B cell (primary cell): ENCODE data around the gene RNF114. TPM values are rescaled to one million over a fixed set of nuclear protein-coding genes. Genes with fewer than 3 reads are reported as not detected.

Experiments used
- ATAC-seq: fragments of 200-7000 bp; cut with Tn5 transposase; one replicate; pipeline ENCODE4 v1.10.0; 2021; ENCODE audit warnings: low read depth, mild to moderate bottlenecking, moderate number of reproducible peaks, moderate library complexity
- CTCF ChIA-PET: fragments of 350-600 bp; sonication (Branson Sonifier 250); formaldehyde crosslinking; loops from one replicate; lab custom pipeline; 2021; ENCODE audit warnings: antibody characterized with exemption, inconsistent platforms; lab: Charles Lee
- POLR2A ChIA-PET: fragments of 350-600 bp; sonication (Branson Sonifier 250); formaldehyde crosslinking; loops from one replicate; lab custom pipeline; 2021; ENCODE audit warnings: antibody characterized with exemption; lab: Charles Lee
- DNase-seq: peaks from one replicate; pipeline ENCODE4 v3.0.0; 2013
- H2AFZ ChIP-seq: 2 replicates; pipeline ENCODE4 v1.6.1; 2012; ENCODE audit warnings: mild to moderate bottlenecking, low read depth, low read length; ENCODE audit not compliant: insufficient read depth, poor library complexity, severe bottlenecking
- H3K27ac ChIP-seq, 2 donors: 1 replicate in 1 of 2; 2 replicates in 1 of 2; pipeline ENCODE4 v1.5.1; 2012 to 2013; ENCODE audit warnings: low read length in 2 of 2, mild to moderate bottlenecking in 2 of 2, moderate library complexity in 1 of 2
- H3K27me3 ChIP-seq, 4 experiments: fragments of 200-600 bp in 1 of 4; sonication (generic) in 1 of 4; replicated peaks in 1 of 4; 1 replicate in 2 of 4; 2 replicates in 2 of 4; pipeline versions ENCODE4 v1.6.1 to v1.7.0; 2013 to 2016; ENCODE audit warnings: low read length in 3 of 4, mild to moderate bottlenecking in 2 of 4, mixed read lengths in 1 of 4, moderate library complexity in 1 of 4; ENCODE audit not compliant: insufficient read depth in 4 of 4, control insufficient read depth in 3 of 4; ENCODE audit errors: control extremely low read depth in 1 of 4
- H3K36me3 ChIP-seq, 2 experiments: replicated peaks in 1 of 2; 1 replicate in 1 of 2; 2 replicates in 1 of 2; pipeline versions ENCODE4 v1.6.1 to v1.7.1; 2013; ENCODE audit warnings: low read length in 1 of 2; ENCODE audit not compliant: insufficient read depth in 2 of 2, control insufficient read depth in 1 of 2; ENCODE audit errors: control extremely low read depth in 1 of 2, extremely low read depth in 1 of 2
- H3K4me1 ChIP-seq, 2 donors: fragments of 200-600 bp in 1 of 2; sonication (generic) in 1 of 2; 1 replicate in 1 of 2; 2 replicates in 1 of 2; pipeline versions ENCODE4 v1.5.1 to v1.6.1; 2013 to 2017; ENCODE audit warnings: low read length in 2 of 2; ENCODE audit not compliant: control insufficient read depth in 2 of 2, insufficient read depth in 2 of 2
- H3K4me2 ChIP-seq: replicated peaks from 2 replicates; pipeline ENCODE3; 2012; ENCODE audit warnings: mild to moderate bottlenecking, low read depth, low read length; ENCODE audit not compliant: poor library complexity, severe bottlenecking
- H3K4me3 ChIP-seq, 5 experiments: fragments of 200-600 bp in 1 of 5; sonication (generic) in 1 of 5; 1 replicate in 3 of 5; 2 replicates in 2 of 5; pipeline versions ENCODE4 v1.5.1 to v1.7.0; 2011 to 2016; ENCODE audit warnings: low read length in 4 of 5, mild to moderate bottlenecking in 4 of 5, low read depth in 2 of 5, control low read depth in 1 of 5, moderate library complexity in 1 of 5; ENCODE audit not compliant: insufficient read depth in 1 of 5; ENCODE audit errors: control extremely low read depth in 1 of 5, extremely low read depth in 1 of 5
- H3K79me2 ChIP-seq: fragments of 200-600 bp; sonication (generic); one replicate; pipeline ENCODE4 v1.6.0; 2016; ENCODE audit warnings: low read length; ENCODE audit not compliant: control insufficient read depth, insufficient read depth
- H3K9ac ChIP-seq: fragments of 200-600 bp; sonication (generic); 2 replicates; pipeline ENCODE4 v1.6.1; 2017; ENCODE audit warnings: mild to moderate bottlenecking, low read length, moderate library complexity
- H3K9me3 ChIP-seq, 3 donors: one replicate each; pipeline versions ENCODE4 v1.6.1 to v1.7.1; 2013; ENCODE audit warnings: low read length in 2 of 3; ENCODE audit not compliant: control insufficient read depth in 2 of 3, insufficient read depth in 1 of 3; ENCODE audit errors: control extremely low read depth in 1 of 3
- H4K20me1 ChIP-seq: 2 replicates; pipeline ENCODE4 v1.6.0; 2012; ENCODE audit warnings: mild to moderate bottlenecking, low read length; ENCODE audit not compliant: insufficient read depth, control insufficient read depth, poor library complexity, severe bottlenecking
- H3K27ac Mint-ChIP-seq: one replicate; pipeline ENCODE4 v1.8.0; 2021; ENCODE audit warnings: mixed read lengths
- H3K27me3 Mint-ChIP-seq: one replicate; pipeline ENCODE4 v1.8.0; 2021; ENCODE audit warnings: mixed read lengths
- H3K4me1 Mint-ChIP-seq: one replicate; pipeline ENCODE4 v1.8.0; 2021; ENCODE audit warnings: mixed read lengths
- H3K4me3 Mint-ChIP-seq: one replicate; pipeline ENCODE4 v1.8.0; 2021; ENCODE audit warnings: mixed read lengths
- H3K9me3 Mint-ChIP-seq: one replicate; pipeline ENCODE4 v1.8.0; 2022; ENCODE audit warnings: mixed read lengths; ENCODE audit not compliant: insufficient read depth
- CTCF ChIP-seq: fragments of 200-600 bp; IDR thresholded peaks from one replicate; pipeline ENCODE4 v1.8.0; 2022; ENCODE audit warnings: antibody characterized with exemption, mild to moderate bottlenecking
- EZH2 ChIP-seq: IDR thresholded peaks from 2 replicates; pipeline ENCODE4 v1.6.1; 2012; ENCODE audit warnings: borderline replicate concordance, low read depth, mild to moderate bottlenecking, moderate library complexity, low read length; ENCODE audit not compliant: insufficient read depth, poor library complexity, severe bottlenecking
- WGBS: methylation state at CpG from one replicate; pipeline ENCODE4 v1.1.5; 2013; ENCODE audit warnings: missing lambda C conversion rate; ENCODE audit not compliant: insufficient coverage; 5-methylcytosine and 5-hydroxymethylcytosine counted together
- intact Hi-C: fragments of 100-400 bp; cut with micrococcal nuclease; formaldehyde crosslinking; loops from one replicate; pipeline ENCODE4 v1.10.0; 2022
- polyA plus RNA-seq: library from polyadenylated mRNA; depleted of rRNA; stranded (reverse); fragments of >200 nt; gene quantifications from 2 replicates; pipeline ENCODE4 v1.2.3, GENCODE V29; 2012
- total RNA-seq, 2 donors: library from RNA; stranded (reverse); fragments of 120-200 nt in 1 of 2; gene quantifications; 1 replicate in 1 of 2; 2 replicates in 1 of 2; pipeline versions ENCODE4 v1.2.3 to v1.2.4, GENCODE V29; 2013 to 2022

The RNF114 gene
- total and polyA plus RNA-seq, 2 donors (not counting 1 experiment from before 2014, with no cell fraction given): 81.7 to 117 TPM

DNA sequence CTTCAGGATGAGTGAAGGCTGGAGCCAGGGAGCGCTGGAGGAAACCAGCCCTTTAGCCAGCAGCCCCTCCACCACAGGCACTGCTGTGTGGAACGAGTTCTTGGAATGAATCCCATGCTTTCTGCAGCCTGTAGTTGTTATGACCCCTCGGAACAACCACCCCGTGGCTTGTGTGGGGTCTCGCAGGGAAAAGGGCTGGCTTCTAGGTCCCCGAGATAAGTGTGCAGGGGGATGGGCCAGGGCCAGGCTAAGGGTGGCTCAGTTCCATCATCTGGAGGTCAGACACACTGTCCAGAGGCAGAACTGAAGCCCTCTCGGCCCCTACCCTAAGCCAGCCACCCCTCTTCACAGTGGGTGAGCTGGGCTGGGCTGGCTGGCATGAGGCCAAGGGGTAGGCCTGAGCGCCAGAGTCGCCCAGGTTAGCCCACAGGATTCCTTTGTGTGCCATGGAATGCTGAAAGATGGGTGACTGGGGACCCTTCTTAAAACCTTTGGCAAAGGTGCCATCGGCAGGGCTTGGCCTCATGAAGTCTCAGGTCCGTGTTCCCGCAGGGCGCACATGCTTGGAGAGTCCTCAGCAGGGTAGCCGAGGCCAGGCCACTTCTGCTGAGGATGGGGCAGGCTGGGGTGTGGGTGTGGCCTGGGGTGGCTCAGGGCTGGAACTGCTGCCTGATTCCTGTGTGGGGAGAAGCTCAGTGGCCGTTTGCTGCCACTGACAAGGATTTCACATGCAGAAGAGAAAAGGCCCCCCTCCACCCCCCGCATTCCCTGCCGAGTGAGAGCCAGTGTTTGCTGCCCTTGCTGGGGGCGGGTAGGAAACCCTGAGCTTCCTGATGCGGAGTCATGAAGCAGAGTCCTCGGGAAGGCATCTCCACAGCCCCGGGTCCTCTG, 45.5 kb upstream of the RNF114 start:
- Histone ChIP-seq H4K20me1 (no peaks in the 10 kb centered on the region), H3K4me3 (no peak overlapping the region), H3K79me2 (no peaks in the 10 kb centered on the region), H3K9me3 (no peaks in the 10 kb centered on the region), H3K27me3 (no peaks in the 10 kb centered on the region), H3K9ac (no peak overlapping the region), H3K27ac (no peak overlapping the region), H3K36me3 (peaks cover 0 to 32% of the 10 kb centered on the region in 2 experiments), H3K4me2 (no peak overlapping the region), H3K4me1 (peaks cover 0 to 10% of the 10 kb centered on the region in 2 donors), H2AFZ (no peak overlapping the region)
- H3K27me3 Mint-ChIP-seq: no peaks in the 10 kb centered on the region
- ATAC-seq (no peak), DNase-seq (no peak)
- ChIA-PET POLR2A (interaction anchor here (0.6 kb wide), 1 partner anchor 284 kb away, joined by 11 read pairs; no protein-coding TSS in a partner anchor), CTCF (interaction anchor here (1.4 to 1.9 kb wide), 2 partner anchors 11 to 280 kb away, joined by 4 to 5 read pairs; no protein-coding TSS in a partner anchor)
- H3K9me3 Mint-ChIP-seq: no peaks in the 10 kb centered on the region
- no peak overlapping the region for H3K27ac Mint-ChIP-seq
- intact Hi-C loops: loop anchor here (5.0 kb wide), 1 partner anchor 503 kb away; no protein-coding TSS in a partner anchor
- 84% methylated on average over 19 of the region's 21 CpGs for WGBS
- H3K4me1 Mint-ChIP-seq: peaks cover 15% of the 10 kb centered on the region
- H3K4me3 Mint-ChIP-seq: no peak overlapping the region
- no peak for TF ChIP-seq EZH2
- TF ChIP-seq CTCF: no peak
